A549 (cell line): ENCODE measurements around the gene ATP5PO. TPM values are rescaled to one million over a fixed set of nuclear protein-coding genes. Genes with fewer than 3 reads are reported as not detected.
A peak's percentile ranks its signal among the peaks of the same experiment; 100 is the strongest.

ENCODE experiments used
- ATAC-seq, 2 experiments: fragments of 200-7000 bp in 1 of 2; fragments of >200 bp in 1 of 2; cut with Nextera tagmentation in 1 of 2; cut with Tn5 transposase in 1 of 2; 3 replicates each; pipeline versions ENCODE4 v1.8.0 to v1.9.1; 2018 to 2020; ENCODE audit warnings: mild to moderate bottlenecking in 1 of 2, moderate library complexity in 1 of 2
- CTCF ChIA-PET: fragments of 300-600 bp; sonication (Branson Sonifier 250); formaldehyde crosslinking; extraction: SDS; loops from one replicate; lab custom pipeline; 2021; ENCODE audit warnings: antibody characterized with exemption, inconsistent platforms; lab: Yijun Ruan, JAX
- POLR2A ChIA-PET: fragments of 350-600 bp; formaldehyde crosslinking; extraction: SDS; loops from one replicate; lab custom pipeline; 2021; ENCODE audit warnings: antibody characterized with exemption, inconsistent platforms; lab: Yijun Ruan, JAX
- DNase-seq, 2 experiments: peaks; one replicate each; pipeline versions ENCODE4 v3.0.0 to v3.0.0-alpha.2; 2011 to 2016; ENCODE audit warnings: low read depth in 1 of 2, low spot score in 1 of 2
- FAIRE-seq: peaks from 2 replicates; lab custom pipeline; 2011; peaks lifted over from hg19 to GRCh38; lab: Jason Lieb, UNC
- H3K27ac ChIP-seq, 2 experiments: fragments of >200 bp; sonication (Bioruptor Twin); formaldehyde crosslinking; 3 replicates each; pipeline ENCODE4 v1.5.1; 2016 to 2017
- H3K4me1 ChIP-seq: fragments of >200 bp; sonication (Bioruptor Twin); formaldehyde crosslinking; 3 replicates; pipeline ENCODE4 v1.6.1; 2016
- H3K4me2 ChIP-seq: fragments of >200 bp; sonication (Bioruptor Twin); formaldehyde crosslinking; 3 replicates; pipeline ENCODE4 v1.6.1; 2016
- H3K4me3 ChIP-seq: fragments of >200 bp; sonication (Bioruptor Twin); formaldehyde crosslinking; 3 replicates; pipeline ENCODE4 v1.5.1; 2016
- H3K9me3 ChIP-seq: fragments of >200 bp; sonication (Bioruptor Twin); formaldehyde crosslinking; 3 replicates; pipeline ENCODE4 v1.6.1; 2016
- CBX8 ChIP-seq: fragments of 200-600 bp; sonication (generic); IDR thresholded peaks from 2 replicates; pipeline ENCODE4 v1.6.1; 2016
- CEBPB ChIP-seq, 2 experiments: fragments of >200 bp in 1 of 2; sonication (Bioruptor Twin) in 1 of 2; formaldehyde crosslinking in 1 of 2; IDR thresholded peaks; 2 replicates each; pipeline ENCODE4 v1.6.1; 2012 to 2016
- CHD4 ChIP-seq: fragments of 200-600 bp; sonication (generic); IDR thresholded peaks from 2 replicates; pipeline ENCODE4 v1.6.1; 2016; ENCODE audit warnings: antibody characterized with exemption, mild to moderate bottlenecking, borderline replicate concordance
- E2F6 ChIP-seq: IDR thresholded peaks from 2 replicates; pipeline ENCODE4 v1.6.1; 2012; ENCODE audit warnings: low read depth, borderline replicate concordance
- ELK1 ChIP-seq: fragments of 150-350 bp; IDR thresholded peaks from 2 replicates; pipeline ENCODE4 v1.6.1; 2014; ENCODE audit warnings: low read depth, mild to moderate bottlenecking, low read length
- FOSB ChIP-seq: fragments of 250-450 bp; sonication (Bioruptor Pico); IDR thresholded peaks from 2 replicates; pipeline ENCODE4 v1.5.0; 2020; ENCODE audit warnings: mild to moderate bottlenecking, moderate library complexity
- FOSL2 ChIP-seq, 2 experiments: fragments of 450-650 bp in 1 of 2; fragments of >200 bp in 1 of 2; sonication (Bioruptor Twin) in 1 of 2; formaldehyde crosslinking; IDR thresholded peaks; 2 replicates each; pipeline versions ENCODE4 v1.5.0 to v1.6.1; 2016 to 2020; ENCODE audit warnings: mild to moderate bottlenecking in 1 of 2, moderate library complexity in 1 of 2
- HES2 ChIP-seq: fragments of >200 bp; sonication (Bioruptor Twin); formaldehyde crosslinking; IDR thresholded peaks from 2 replicates; pipeline ENCODE4 v1.6.1; 2016
- HEYL ChIP-seq: fragments of 250-450 bp; sonication (Bioruptor Pico); IDR thresholded peaks from 2 replicates; pipeline ENCODE4 v1.8.0; 2021; ENCODE audit warnings: mild to moderate bottlenecking, moderate library complexity
- HOXB5 ChIP-seq: fragments of 250-450 bp; sonication (Bioruptor Pico); IDR thresholded peaks from 2 replicates; pipeline ENCODE4 v1.5.0; 2020; ENCODE audit warnings: mild to moderate bottlenecking, moderate library complexity
- JUNB ChIP-seq: fragments of >200 bp; sonication (Bioruptor Twin); formaldehyde crosslinking; IDR thresholded peaks from 2 replicates; pipeline ENCODE4 v1.6.1; 2016
- MAFK ChIP-seq: fragments of 450-650 bp; IDR thresholded peaks from 2 replicates; pipeline ENCODE4 v1.6.1; 2014; ENCODE audit not compliant: partially characterized antibody
- NR3C1 ChIP-seq: fragments of >200 bp; sonication (Bioruptor Twin); formaldehyde crosslinking; IDR thresholded peaks from 3 replicates; pipeline ENCODE4 v1.6.1; 2017
- RARB ChIP-seq: fragments of 250-450 bp; sonication (Bioruptor Pico); IDR thresholded peaks from 2 replicates; pipeline ENCODE4 v1.8.0; 2021; ENCODE audit warnings: mild to moderate bottlenecking, moderate library complexity
- REST ChIP-seq: fragments of 200-600 bp; sonication (generic); IDR thresholded peaks from 2 replicates; pipeline ENCODE4 v1.6.1; 2016; ENCODE audit warnings: antibody characterized with exemption, mild to moderate bottlenecking, moderate library complexity
- RFX5 ChIP-seq: fragments of 450-650 bp; IDR thresholded peaks from 2 replicates; pipeline ENCODE4 v1.7.1; 2014; ENCODE audit warnings: antibody characterized with exemption, mild to moderate bottlenecking, moderate library complexity
- SMC3 ChIP-seq: fragments of >200 bp; sonication (Bioruptor Twin); formaldehyde crosslinking; IDR thresholded peaks from 3 replicates; pipeline ENCODE4 v1.6.1; 2018; ENCODE audit warnings: inconsistent platforms
- SREBF2 ChIP-seq: fragments of 450-650 bp; IDR thresholded peaks from 2 replicates; pipeline ENCODE4 v1.6.1; 2014; ENCODE audit warnings: mild to moderate bottlenecking, moderate library complexity
- TFCP2L1 ChIP-seq: fragments of 250-450 bp; sonication (Bioruptor Pico); IDR thresholded peaks from 2 replicates; pipeline ENCODE4 v1.5.0; 2021; ENCODE audit warnings: mild to moderate bottlenecking
- USF2 ChIP-seq: fragments of 450-650 bp; IDR thresholded peaks from 2 replicates; pipeline ENCODE4 v1.6.1; 2014; ENCODE audit warnings: antibody characterized with exemption
- ZFP36 ChIP-seq: fragments of 450-650 bp; IDR thresholded peaks from 2 replicates; pipeline ENCODE4 v1.6.1; 2014; ENCODE audit warnings: borderline replicate concordance; ENCODE audit not compliant: partially characterized antibody
- WGBS: methylation state at CpG from one replicate; pipeline ENCODE4 v1.1.6; 2017; ENCODE audit errors: missing lambda C conversion rate; 5-methylcytosine and 5-hydroxymethylcytosine counted together
- polyA plus RNA-seq, 4 experiments: library from polyadenylated mRNA; depleted of rRNA in 3 of 4; stranded (reverse); fragments of >200 nt; fragmentation: RNase III in 1 of 4; extraction: RNeasy Plus Mini Kit Qiagen cat#74134 plus additional on column Dnase treatment in 1 of 4; gene quantifications; 2 replicates in 3 of 4; 3 replicates in 1 of 4; pipeline ENCODE4 v1.2.3, GENCODE V29; 2011 to 2017

The ATP5PO gene
- polyA plus RNA-seq, 2 of the 4 experiments (the other 2 are of a cell fraction), result 143 to 252 TPM

- FAIRE-seq (no peak), ATAC-seq (no peak)
- H3K27ac ChIP-seq, result peak overlapping the region; percentile 65 to 83; a peak in 4 of 6 replicates
- TF ChIP-seq E2F6 (no peak), SMC3 (no peak), TFCP2L1 (no peak), RARB (CRISPR knock-in tag) (no peak), USF2 (no peak), FOSL2 (IDR thresholded peaks at IDR 0.05) (no peak), FOSL2 (CRISPR knock-in tag; IDR thresholded peaks at IDR 0.05) (no peak), HES2 (no peak), JUNB (no peak), FOSB (CRISPR knock-in tag) (no peak), SREBF2 (no peak), CEBPB (IDR thresholded peaks at IDR 0.05) (no peak), HOXB5 (CRISPR knock-in tag) (no peak), NR3C1 (no peak), REST (no peak), RFX5 (no peak), CHD4 (no peak)
- TF ChIP-seq, all 56 proteins: peak for 0
- no peak for DNase-seq
- Histone ChIP-seq H3K4me3 (no peak overlapping the region), H3K4me2 (peak overlapping the region; percentile 80; the same call in 1 of the 3 replicates), H3K9me3 (no peaks in the 10 kb centered on the region), H3K4me1 (peaks cover 19% of the 10 kb centered on the region)
- CTCF ChIA-PET, result interaction anchor here (0.7 to 1.6 kb wide), 4 partner anchors 25 to 682 kb away, joined by 3 to 8 read pairs (median 4); no protein-coding TSS in a partner anchor
- POLR2A ChIA-PET, result no interaction called here
- WGBS, result 95% methylated on average over 9 of the region's 9 CpGs
These were observed 33.4 kb upstream of the ATP5PO start for GRCh38 chr21:33948951-33949444.

GRCh38 chr21:33948096-33948950, 32.7 kb upstream of the ATP5PO start:
- peak overlapping the region; percentile 33; the same call in 2 of the 3 replicates for H3K4me3 ChIP-seq
- H3K4me2 ChIP-seq, result peak overlapping the region; percentile 80
- WGBS, result 53% methylated on average over 16 of the region's 17 CpGs
- peak overlapping the region; percentile 65 to 83 for H3K27ac ChIP-seq
- DNase-seq (peak; percentile 53 to 62), ATAC-seq (peak; percentile 88 to 95), FAIRE-seq (no peak)
- H3K4me1 ChIP-seq, result peaks cover 19% of the 10 kb centered on the region
- ChIA-PET CTCF (interaction anchor here (1.0 to 6.5 kb wide), 5 partner anchors 10 to 683 kb away, joined by 3 to 38 read pairs (median 5); no protein-coding TSS in a partner anchor), POLR2A (interaction anchor here (1.0 to 1.2 kb wide), 3 partner anchors 125 to 253 kb away, joined by 5 to 9 read pairs (median 5); partner anchors contain the start of genes MRPS6 and SLC5A3)
- TF ChIP-seq MAFK, result no peak
- TF ChIP-seq HEYL (CRISPR knock-in tag), result no peak
- no peak for TF ChIP-seq ELK1
- TF ChIP-seq ZFP36, result no peak
- TF ChIP-seq CBX8, result no peak
- TF ChIP-seq RFX5, result no peak
- no peaks in the 10 kb centered on the region for H3K9me3 ChIP-seq
